CD4-positive, alpha-beta memory T cell (primary cell): ENCODE measurements around the gene MVK. TPM values are rescaled to one million over a fixed set of nuclear protein-coding genes. Genes with fewer than 3 reads are reported as not detected.

Experiments
- CTCF ChIA-PET: fragments of 350-600 bp; sonication (Branson Sonifier 250); formaldehyde crosslinking; loops from one replicate; lab custom pipeline; 2021; ENCODE audit warnings: inconsistent platforms; ENCODE audit not compliant: partially characterized antibody; lab: Charles Lee
- POLR2A ChIA-PET: fragments of 350-600 bp; sonication (Branson Sonifier 250); formaldehyde crosslinking; loops from one replicate; lab custom pipeline; 2021; ENCODE audit not compliant: partially characterized antibody; lab: Charles Lee
- DNase-seq, 5 donors: peaks; one replicate each; pipeline versions ENCODE4 v3.0.0 to v3.0.0-alpha.2; 2020 to 2022; ENCODE audit warnings: mixed read lengths in 1 of 5
- H3K27ac ChIP-seq: one replicate; pipeline ENCODE4 v1.7.0; 2013; ENCODE audit warnings: low read depth, low read length
- H3K27me3 ChIP-seq: 2 replicates; pipeline ENCODE4 v1.7.0; 2013; ENCODE audit warnings: mild to moderate bottlenecking, low read length, moderate library complexity; ENCODE audit not compliant: insufficient read depth
- H3K36me3 ChIP-seq: 2 replicates; pipeline ENCODE4 v1.7.0; 2013; ENCODE audit warnings: mild to moderate bottlenecking, low read length, moderate library complexity; ENCODE audit not compliant: insufficient read depth
- H3K4me1 ChIP-seq: 2 replicates; pipeline ENCODE4 v1.7.0; 2013; ENCODE audit warnings: mild to moderate bottlenecking, low read length, moderate library complexity; ENCODE audit not compliant: insufficient read depth
- H3K4me3 ChIP-seq, 2 donors: one replicate each; pipeline ENCODE4 v1.7.0; 2013; ENCODE audit warnings: low read length in 2 of 2, mild to moderate bottlenecking in 1 of 2
- H3K9me3 ChIP-seq, 2 donors: one replicate each; pipeline ENCODE4 v1.7.0; 2013; ENCODE audit warnings: low read length in 2 of 2, control low read depth in 1 of 2; ENCODE audit not compliant: control insufficient read depth in 1 of 2
- H3K27ac Mint-ChIP-seq, 7 donors: one replicate each; pipeline ENCODE4 v1.8.0; 2020 to 2021; ENCODE audit warnings: mixed read lengths in 7 of 7, mild to moderate bottlenecking in 6 of 7, inconsistent platforms in 3 of 7, moderate library complexity in 3 of 7
- H3K27me3 Mint-ChIP-seq, 2 donors: one replicate each; pipeline ENCODE4 v1.8.0; 2020 to 2021; ENCODE audit warnings: mixed read lengths in 2 of 2
- H3K36me3 Mint-ChIP-seq, 2 donors: one replicate each; pipeline ENCODE4 v1.8.0; 2020 to 2021; ENCODE audit warnings: mixed read lengths in 2 of 2, inconsistent platforms in 1 of 2, mild to moderate bottlenecking in 1 of 2
- H3K4me1 Mint-ChIP-seq, 4 donors: one replicate each; pipeline ENCODE4 v1.8.0; 2020 to 2021; ENCODE audit warnings: mixed read lengths in 4 of 4, mild to moderate bottlenecking in 1 of 4
- H3K4me3 Mint-ChIP-seq, 8 donors: one replicate each; pipeline ENCODE4 v1.8.0; 2020 to 2021; ENCODE audit warnings: mixed read lengths in 8 of 8, mild to moderate bottlenecking in 7 of 8, moderate library complexity in 6 of 8, inconsistent platforms in 3 of 8
- H3K9me3 Mint-ChIP-seq, 8 donors: one replicate each; pipeline ENCODE4 v1.8.0; 2020 to 2021; ENCODE audit warnings: mixed read lengths in 8 of 8, mild to moderate bottlenecking in 5 of 8, inconsistent platforms in 3 of 8, moderate library complexity in 1 of 8
- intact Hi-C: fragments of 100-400 bp; cut with micrococcal nuclease; formaldehyde crosslinking; loops from one replicate; pipeline ENCODE4 v1.15.1; 2023
- polyA plus RNA-seq, 2 donors: library from polyadenylated mRNA; unstranded; fragments of 300-500 nt; fragmentation: Illumina TruSeq; gene quantifications; one replicate each; pipeline ENCODE4 v1.2.3, GENCODE V29; 2021
- total RNA-seq, 2 experiments: library from RNA; stranded (reverse); gene quantifications; one replicate each; pipeline ENCODE4 v1.2.3, GENCODE V29; 2021

MVK gene
- total and polyA plus RNA-seq, 4 experiments from 2014 or later, result 1.9 to 11.0 (median 7.1) TPM

- peaks cover 17 to 28% (median 21%) of the 10 kb centered on the region in 4 donors for H3K4me1 Mint-ChIP-seq
- H3K27me3 Mint-ChIP-seq, result no peaks in the 10 kb centered on the region
- H3K36me3 Mint-ChIP-seq, result peaks cover 20 to 62% of the 10 kb centered on the region in 2 donors
- Histone ChIP-seq H3K36me3 (peaks cover 46% of the 10 kb centered on the region), H3K27ac (no peak overlapping the region), H3K4me3 (no peak overlapping the region), H3K4me1 (peaks cover 19% of the 10 kb centered on the region), H3K9me3 (no peaks in the 10 kb centered on the region), H3K27me3 (no peaks in the 10 kb centered on the region)
- H3K4me3 Mint-ChIP-seq, result no peak overlapping the region
- CTCF ChIA-PET, result no interaction called here
- H3K9me3 Mint-ChIP-seq, result peaks cover 0 to 6% (median 0%) of the 10 kb centered on the region in 8 donors
- intact Hi-C loops, result loop anchor here (10.0 kb wide), 2 partner anchors 467 to 723 kb away; partner anchors contain the start of genes C12orf76 and SSH1
- POLR2A ChIA-PET, result interaction anchor here (0.6 kb wide), 1 partner anchor 148 kb away, joined by 3 read pairs; no protein-coding TSS in a partner anchor
- no peak for DNase-seq
- H3K27ac Mint-ChIP-seq, result no peak overlapping the region
These were observed 3.7 kb downstream of the MVK start for GRCh38 chr12:109577311-109577710.

- no peak overlapping the region for H3K4me3 Mint-ChIP-seq
- peaks cover 9 to 17% (median 13%) of the 10 kb centered on the region in 4 donors for H3K4me1 Mint-ChIP-seq
- ChIA-PET POLR2A (no interaction called here), CTCF (interaction anchor here (1.1 kb wide), 1 partner anchor 19 kb away, joined by 3 read pairs; no protein-coding TSS in a partner anchor)
- peaks cover 20 to 58% of the 10 kb centered on the region in 2 donors for H3K36me3 Mint-ChIP-seq
- intact Hi-C loops, result loop anchor here (10.0 kb wide), 2 partner anchors 466 to 724 kb away; partner anchors contain the start of genes C12orf76 and SSH1
- DNase-seq, result no peak
- Histone ChIP-seq H3K9me3 (no peaks in the 10 kb centered on the region), H3K36me3 (peaks cover 46% of the 10 kb centered on the region), H3K27ac (no peak overlapping the region), H3K4me1 (peaks cover 12% of the 10 kb centered on the region), H3K27me3 (no peaks in the 10 kb centered on the region), H3K4me3 (no peak overlapping the region)
- H3K9me3 Mint-ChIP-seq, result no peaks in the 10 kb centered on the region
- H3K27ac Mint-ChIP-seq, result no peak overlapping the region
- no peaks in the 10 kb centered on the region for H3K27me3 Mint-ChIP-seq
These were observed 4.8 kb downstream of the MVK start for GRCh38 chr12:109578330-109578927.

- H3K4me1 Mint-ChIP-seq, result peaks cover under 1 to 5% (median 4%) of the 10 kb centered on the region in 4 donors
- no peak overlapping the region for H3K4me3 ChIP-seq
- H3K27me3 Mint-ChIP-seq, result no peaks in the 10 kb centered on the region
- H3K9me3 Mint-ChIP-seq, result no peaks in the 10 kb centered on the region
- no peaks in the 10 kb centered on the region for H3K27me3 ChIP-seq
- intact Hi-C loops, result loop anchor here (10.0 kb wide), 2 partner anchors 465 to 725 kb away; partner anchors contain the start of genes C12orf76 and SSH1
- H3K9me3 ChIP-seq, result no peaks in the 10 kb centered on the region
- H3K36me3 Mint-ChIP-seq, result peaks cover 20 to 58% of the 10 kb centered on the region in 2 donors
- no peak for DNase-seq
- H3K27ac ChIP-seq, result no peak overlapping the region
- no peak overlapping the region for H3K4me3 Mint-ChIP-seq
- H3K36me3 ChIP-seq, result peaks cover 46% of the 10 kb centered on the region
- H3K27ac Mint-ChIP-seq, result no peak overlapping the region
- POLR2A ChIA-PET, result no interaction called here
- peaks cover 3% of the 10 kb centered on the region for H3K4me1 ChIP-seq
- CTCF ChIA-PET, result interaction anchor here (1.1 kb wide), 1 partner anchor 18 kb away, joined by 3 read pairs; no protein-coding TSS in a partner anchor
These were observed 6.0 kb downstream of the MVK start for GRCh38 chr12:109579639-109580038.

- peaks cover 0 to 1% (median 0%) of the 10 kb centered on the region in 4 donors for H3K4me1 Mint-ChIP-seq
These were observed 6.7 kb downstream of the MVK start for GRCh38 chr12:109580272-109580671.

GRCh38 chr12:109580684-109581333, 7.2 kb downstream of the MVK start:
- intact Hi-C loops, result no loop called here
- peaks cover 46% of the 10 kb centered on the region for H3K36me3 ChIP-seq
- ChIA-PET CTCF (interaction anchor here (1.6 kb wide), 1 partner anchor 17 kb away, joined by 4 read pairs; no protein-coding TSS in a partner anchor), POLR2A (no interaction called here)
- DNase-seq, result no peak
- no peaks in the 10 kb centered on the region for H3K4me1 Mint-ChIP-seq
- H3K27ac ChIP-seq, result no peak overlapping the region
- peak overlapping the region in 1 of 7 donors; percentile 59 for H3K27ac Mint-ChIP-seq
- H3K4me1 ChIP-seq, result no peaks in the 10 kb centered on the region
- H3K27me3 ChIP-seq, result no peaks in the 10 kb centered on the region
- H3K9me3 ChIP-seq, result no peaks in the 10 kb centered on the region
- H3K36me3 Mint-ChIP-seq, result peaks cover 25 to 62% of the 10 kb centered on the region in 2 donors
- H3K27me3 Mint-ChIP-seq, result no peaks in the 10 kb centered on the region
- no peak overlapping the region for H3K4me3 Mint-ChIP-seq
- no peaks in the 10 kb centered on the region for H3K9me3 Mint-ChIP-seq
- no peak overlapping the region for H3K4me3 ChIP-seq

More at GRCh38 chr12:109580272-109580671, 6.7 kb downstream of the MVK start:
- Histone ChIP-seq H3K36me3 (peaks cover 46% of the 10 kb centered on the region), H3K4me3 (no peak overlapping the region), H3K27me3 (no peaks in the 10 kb centered on the region), H3K9me3 (no peaks in the 10 kb centered on the region), H3K4me1 (no peaks in the 10 kb centered on the region), H3K27ac (no peak overlapping the region)
- peak overlapping the region in 1 of 7 donors; percentile 59 for H3K27ac Mint-ChIP-seq
- DNase-seq, result no peak
- H3K9me3 Mint-ChIP-seq, result no peaks in the 10 kb centered on the region
- peaks cover 24 to 62% of the 10 kb centered on the region in 2 donors for H3K36me3 Mint-ChIP-seq
- ChIA-PET POLR2A (no interaction called here), CTCF (no interaction called here)
- H3K27me3 Mint-ChIP-seq, result no peaks in the 10 kb centered on the region
- H3K4me3 Mint-ChIP-seq, result no peak overlapping the region
- intact Hi-C loops, result no loop called here

- no peak overlapping the region for H3K4me3 ChIP-seq
- H3K4me1 ChIP-seq, result no peaks in the 10 kb centered on the region
- Mint-ChIP-seq H3K4me3 (no peak overlapping the region), H3K9me3 (no peaks in the 10 kb centered on the region), H3K27ac (no peak overlapping the region), H3K36me3 (peaks cover 25 to 60% of the 10 kb centered on the region in 2 donors), H3K4me1 (no peaks in the 10 kb centered on the region), H3K27me3 (no peaks in the 10 kb centered on the region)
- H3K27me3 ChIP-seq, result no peaks in the 10 kb centered on the region
- CTCF ChIA-PET, result interaction anchor here (1.6 kb wide), 1 partner anchor 16 kb away, joined by 4 read pairs; no protein-coding TSS in a partner anchor
- POLR2A ChIA-PET, result no interaction called here
- DNase-seq, result no peak
- intact Hi-C loops, result no loop called here
- H3K9me3 ChIP-seq, result no peaks in the 10 kb centered on the region
- H3K27ac ChIP-seq, result no peak overlapping the region
- peaks cover 46% of the 10 kb centered on the region for H3K36me3 ChIP-seq
These were observed 7.7 kb downstream of the MVK start for GRCh38 chr12:109581334-109581691.

GRCh38 chr12:109581856-109582255, 8.3 kb downstream of the MVK start:
- peak overlapping the region in 1 of 8 donors; percentile 9 for H3K4me3 Mint-ChIP-seq
- H3K27me3 Mint-ChIP-seq, result no peaks in the 10 kb centered on the region
- no peaks in the 10 kb centered on the region for H3K9me3 ChIP-seq
- H3K27me3 ChIP-seq, result no peaks in the 10 kb centered on the region
- intact Hi-C loops, result no loop called here
- H3K4me1 Mint-ChIP-seq, result no peaks in the 10 kb centered on the region
- peaks cover 49% of the 10 kb centered on the region for H3K36me3 ChIP-seq
- peaks cover 29 to 59% of the 10 kb centered on the region in 2 donors for H3K36me3 Mint-ChIP-seq
- no peak overlapping the region for H3K27ac Mint-ChIP-seq
- H3K27ac ChIP-seq, result no peak overlapping the region
- no peak overlapping the region for H3K4me3 ChIP-seq
- H3K9me3 Mint-ChIP-seq, result no peaks in the 10 kb centered on the region
- ChIA-PET POLR2A (no interaction called here), CTCF (interaction anchor here (1.6 kb wide), 1 partner anchor 16 kb away, joined by 4 read pairs; no protein-coding TSS in a partner anchor)
- no peaks in the 10 kb centered on the region for H3K4me1 ChIP-seq
- DNase-seq, result no peak
